Measurements from ENCODE around the gene ASCL5. TPM values are rescaled to one million over a fixed set of nuclear protein-coding genes. Genes with fewer than 3 reads are reported as not detected.

The ASCL5 gene
- total RNA-seq, 2 donors from 2014 or later, result 1.2 to 1.8 TPM

GRCh38 chr1:201088395-201088794 lies 38.6 kb downstream of the ASCL5 start:
- H3K36me3 Mint-ChIP-seq (ENCODE audit: low read depth), result no peaks in the 10 kb centered on the region
- Histone ChIP-seq H3K4me3 (ENCODE audit: low read length) (no peak overlapping the region), H3K9me3 (ENCODE audit: control insufficient read depth, low read length) (no peaks in the 10 kb centered on the region), H3K9ac (ENCODE audit: extremely low read depth, low read length, poor library complexity, severe bottlenecking) (no peak overlapping the region), H3K4me1 (ENCODE audit: control insufficient read depth, insufficient read depth, low read length) (no peaks in the 10 kb centered on the region), H3K27ac (ENCODE audit: low read depth, low read length) (no peak overlapping the region), H3K36me3 (ENCODE audit: control insufficient read depth, insufficient read depth, low read length) (no peaks in the 10 kb centered on the region), H3K27me3 (ENCODE audit: control insufficient read depth, insufficient read depth, low read length, poor library complexity, severe bottlenecking) (peaks cover 2% of the 10 kb centered on the region)
- H3K27ac Mint-ChIP-seq, result no peak overlapping the region
- H3K4me3 Mint-ChIP-seq, result no peak overlapping the region
- H3K27me3 Mint-ChIP-seq (ENCODE audit: insufficient read depth), result peaks cover 2% of the 10 kb centered on the region
- H3K9me3 Mint-ChIP-seq, result no peaks in the 10 kb centered on the region
- H3K4me1 Mint-ChIP-seq, result no peaks in the 10 kb centered on the region
- WGBS, 2 experiments (ENCODE audit: insufficient coverage in 1 of 2, insufficient read length in 1 of 2), result 100% methylated on average over 3 of the region's 4 CpGs; no CpG with 5 or more reads in 1 of the 2 experiments
- DNase-seq, result no peak
- no peak for TF ChIP-seq CTCF (conservative IDR thresholded peaks at IDR 0.05)

GRCh38 chr1:201085902-201086735 lies 40.9 kb downstream of the ASCL5 start:
- no peaks in the 10 kb centered on the region for H3K4me1 ChIP-seq (ENCODE audit: control insufficient read depth, insufficient read depth, low read length)
- no peaks in the 10 kb centered on the region for H3K36me3 ChIP-seq (ENCODE audit: control insufficient read depth, insufficient read depth, low read length)
- H3K27me3 ChIP-seq (ENCODE audit: control insufficient read depth, insufficient read depth, low read length, poor library complexity, severe bottlenecking), result peaks cover 6% of the 10 kb centered on the region
- peak; percentile 92 for DNase-seq
- Mint-ChIP-seq H3K27ac (no peak overlapping the region), H3K4me1 (no peaks in the 10 kb centered on the region), H3K27me3 (ENCODE audit: insufficient read depth) (peaks cover 2% of the 10 kb centered on the region), H3K9me3 (no peaks in the 10 kb centered on the region), H3K36me3 (ENCODE audit: low read depth) (no peaks in the 10 kb centered on the region), H3K4me3 (no peak overlapping the region)
- TF ChIP-seq CTCF (conservative IDR thresholded peaks at IDR 0.05), result peak; percentile 86
- no peaks in the 10 kb centered on the region for H3K9me3 ChIP-seq (ENCODE audit: control insufficient read depth, low read length)
- H3K4me3 ChIP-seq (ENCODE audit: low read length), result no peak overlapping the region
- WGBS, 2 experiments (ENCODE audit: insufficient coverage in 1 of 2, insufficient read length in 1 of 2), result 75 to 82% methylated on average over 7 to 12 of the region's 12 CpGs
- H3K9ac ChIP-seq (ENCODE audit: extremely low read depth, low read length, poor library complexity, severe bottlenecking), result no peak overlapping the region
- no peak overlapping the region for H3K27ac ChIP-seq (ENCODE audit: low read depth, low read length)

- 90% methylated on average over 6 of the region's 6 CpGs; no CpG with 5 or more reads in 1 of the 2 experiments for WGBS, 2 experiments (ENCODE audit: insufficient coverage in 1 of 2, insufficient read length in 1 of 2)
Measured at GRCh38 chr1:201084295-201084694, 42.7 kb downstream of the ASCL5 start.

More at GRCh38 chr1:201084295-201084694, 42.7 kb downstream of the ASCL5 start:
- no peak overlapping the region for H3K27ac Mint-ChIP-seq
- H3K36me3 Mint-ChIP-seq (ENCODE audit: low read depth), result no peaks in the 10 kb centered on the region
- no peaks in the 10 kb centered on the region for H3K9me3 Mint-ChIP-seq
- Histone ChIP-seq H3K9ac (ENCODE audit: extremely low read depth, low read length, poor library complexity, severe bottlenecking) (no peak overlapping the region), H3K27me3 (ENCODE audit: control insufficient read depth, insufficient read depth, low read length, poor library complexity, severe bottlenecking) (peaks cover 6% of the 10 kb centered on the region), H3K27ac (ENCODE audit: low read depth, low read length) (peak overlapping the region; percentile 46), H3K36me3 (ENCODE audit: control insufficient read depth, insufficient read depth, low read length) (no peaks in the 10 kb centered on the region), H3K4me3 (ENCODE audit: low read length) (no peak overlapping the region), H3K9me3 (ENCODE audit: control insufficient read depth, low read length) (no peaks in the 10 kb centered on the region), H3K4me1 (ENCODE audit: control insufficient read depth, insufficient read depth, low read length) (no peaks in the 10 kb centered on the region)
- DNase-seq, result no peak
- TF ChIP-seq CTCF (conservative IDR thresholded peaks at IDR 0.05), result no peak
- H3K4me1 Mint-ChIP-seq, result peaks cover 5% of the 10 kb centered on the region
- no peak overlapping the region for H3K4me3 Mint-ChIP-seq
- H3K27me3 Mint-ChIP-seq (ENCODE audit: insufficient read depth), result peaks cover 2% of the 10 kb centered on the region
